Measurements from ENCODE around the gene MRPS35.
"Not testable (repeated sequence)": the region's sequence is repeated elsewhere in the genome, so short reads cannot be mapped to it uniquely, and the experiment has no call there.

Gene MRPS35

DNA sequence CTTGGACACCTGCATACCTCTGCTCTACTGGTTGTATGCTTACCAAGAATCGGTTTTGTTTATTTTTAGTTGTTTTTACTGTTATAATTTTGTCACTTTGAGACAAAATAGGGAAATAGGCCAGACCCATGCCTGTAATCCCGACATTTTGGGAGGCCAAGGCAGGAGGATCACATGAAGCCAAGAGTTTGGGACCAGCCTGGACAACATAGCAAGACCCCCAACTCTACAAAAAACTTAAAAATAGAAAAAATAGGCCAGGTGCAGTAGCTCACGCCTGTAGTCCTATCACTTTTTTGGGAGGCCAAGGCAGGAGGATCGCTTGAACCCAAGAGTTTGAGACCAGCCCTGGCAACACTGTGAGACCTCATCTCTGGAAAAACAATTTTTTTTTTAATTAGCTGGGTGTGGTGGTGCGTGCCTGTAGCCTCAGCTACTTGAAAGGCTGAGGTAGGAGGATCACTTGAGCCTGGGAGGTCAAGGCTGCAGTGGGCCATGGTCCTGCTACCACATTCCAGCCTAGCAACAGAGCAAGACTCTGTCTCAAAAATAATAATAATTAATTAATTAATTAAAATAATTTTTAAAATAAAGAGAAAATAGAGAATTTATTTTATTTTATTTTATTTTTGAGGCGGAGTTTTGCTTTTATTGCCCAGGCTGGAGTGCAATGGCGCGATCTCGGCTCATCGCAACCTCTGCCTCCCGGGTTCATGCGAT is 1.3 kb upstream of the MRPS35 start:
- DNase-seq: no peak

GRCh38 chr12:27709932-27710591 is 570 bp upstream of the MRPS35 start:
- DNase-seq: peak in 1 of 2 experiments; percentile 3

DNA sequence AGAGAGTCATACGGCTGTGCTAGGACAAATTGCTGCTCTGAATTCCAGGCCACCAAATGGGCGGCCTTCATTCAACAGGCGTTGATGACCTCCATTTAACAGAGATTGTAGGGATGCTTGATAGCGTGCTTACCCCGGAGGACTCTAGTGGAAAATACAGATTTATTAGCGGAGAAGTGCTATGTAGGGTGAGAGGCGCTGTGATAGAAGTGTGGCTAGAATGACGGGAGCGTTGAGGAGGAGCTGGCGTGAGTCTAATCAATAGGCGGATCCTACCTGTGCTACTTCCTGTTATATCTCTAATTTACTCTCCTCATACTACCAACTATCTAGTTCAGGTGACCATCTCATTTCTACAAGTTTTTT is 668 bp downstream of the MRPS35 start:
- no peak for DNase-seq

DNA sequence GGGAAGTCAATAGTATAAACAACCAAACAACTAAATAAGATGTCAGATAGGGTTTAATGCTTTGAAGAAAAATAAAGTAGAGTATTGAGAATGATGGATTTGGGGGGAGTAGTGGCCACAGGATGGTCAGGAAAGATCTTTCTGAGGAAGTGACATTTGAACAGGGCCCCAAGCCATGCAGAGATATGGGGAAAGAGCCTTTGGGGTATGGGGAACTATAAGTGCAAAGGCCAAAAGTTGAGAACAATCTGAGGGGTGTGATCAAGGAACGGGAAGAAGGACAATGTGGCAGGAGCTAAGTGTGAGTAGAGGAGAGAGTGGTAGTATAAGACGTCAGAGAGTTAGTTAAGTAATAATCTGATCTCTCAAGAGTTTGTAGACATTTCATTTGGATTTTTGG is 1.3 kb downstream of the MRPS35 start:
- no peak for DNase-seq

GRCh38 chr12:27723212-27723611 is 12.6 kb downstream of the MRPS35 start:
- no peak for DNase-seq

GRCh38 chr12:27730097-27730588 is 19.5 kb downstream of the MRPS35 start:
- no peak for DNase-seq

DNA sequence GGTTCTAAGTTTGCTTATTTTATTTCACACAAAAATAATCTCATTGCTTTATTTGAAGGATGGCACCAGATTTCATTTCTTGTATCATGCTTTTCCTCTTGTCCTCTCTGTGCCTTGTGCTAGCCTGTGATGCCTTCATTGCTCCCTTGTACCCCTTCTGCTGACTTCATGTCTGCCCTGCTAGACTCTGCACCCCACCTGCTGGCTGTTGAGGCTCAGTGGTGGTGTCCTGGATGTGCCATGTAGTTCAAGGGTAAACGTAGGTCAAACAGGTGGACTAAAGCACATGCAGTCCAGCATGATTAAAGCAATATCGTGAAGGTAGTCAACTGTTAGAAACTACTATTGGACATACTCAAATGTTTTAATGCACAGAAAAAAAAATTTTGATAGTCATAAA is 21.6 kb downstream of the MRPS35 start:
- no peak for DNase-seq

DNA sequence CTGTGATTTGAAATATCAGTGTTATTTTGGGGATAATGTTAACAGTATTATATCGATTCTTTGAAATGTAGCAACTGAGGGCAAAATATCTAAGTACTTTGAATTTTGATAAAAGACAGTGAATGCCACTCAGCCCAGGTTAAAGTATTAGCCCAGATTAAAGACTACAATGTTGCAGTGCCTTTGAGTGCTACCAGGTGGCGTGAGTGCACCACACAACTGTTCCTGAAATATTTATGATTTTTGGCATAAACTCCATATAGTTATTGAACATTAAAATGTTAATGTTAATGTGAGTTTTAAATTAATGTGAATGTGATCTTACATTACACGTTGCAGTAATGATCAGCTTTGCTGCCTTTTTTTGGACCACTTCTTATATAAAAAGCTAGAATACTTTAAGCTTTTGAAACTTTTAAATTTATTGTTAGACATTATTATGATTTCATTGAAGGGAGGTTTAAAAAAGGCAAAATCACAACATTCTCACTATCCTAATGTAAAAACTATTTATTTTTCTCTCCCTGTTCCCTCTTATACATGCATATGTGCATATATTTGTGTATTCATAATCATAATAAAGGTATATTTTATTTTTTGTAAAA is 22.5 kb downstream of the MRPS35 start:
- DNase-seq: peak; percentile 15 to 26

DNA sequence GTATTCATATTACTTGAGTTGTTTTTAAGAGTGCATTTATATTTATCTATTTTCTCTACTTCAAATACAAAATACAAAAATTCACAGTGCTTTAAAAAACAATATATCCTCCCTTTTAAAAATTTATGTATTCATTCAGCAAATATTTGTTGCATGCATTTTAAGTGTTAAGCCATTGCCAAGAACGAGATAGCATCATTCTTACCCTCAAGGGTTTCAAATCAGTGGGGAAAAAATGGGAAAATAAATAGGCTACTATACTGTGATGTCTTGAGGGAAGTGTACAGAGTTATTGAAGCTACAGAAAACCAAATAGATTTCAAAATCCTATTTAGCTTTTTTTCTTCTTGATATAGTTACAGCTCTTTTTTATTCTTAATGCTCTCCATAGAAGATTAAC is 23.2 kb downstream of the MRPS35 start:
- DNase-seq: no peak

DNA sequence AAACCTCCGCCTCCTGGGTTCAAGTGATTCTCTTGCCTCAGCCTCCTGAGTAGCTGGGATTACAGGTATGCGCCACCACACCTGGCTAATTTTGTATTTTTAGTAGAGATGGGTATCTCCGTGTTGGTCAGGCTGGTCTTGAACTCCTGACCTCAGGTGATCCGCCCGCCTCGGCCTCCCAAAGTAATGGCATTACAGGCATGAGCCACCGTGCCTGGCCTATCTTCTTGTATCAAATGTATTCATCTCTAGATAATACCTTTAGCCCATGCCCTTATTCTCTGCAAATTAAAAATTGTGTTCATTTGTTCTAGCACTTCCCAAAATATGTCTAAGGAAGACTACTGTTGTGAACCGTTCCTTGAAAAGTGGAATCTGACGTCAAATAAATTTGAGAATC is 23.7 kb downstream of the MRPS35 start:
- not testable (repeated sequence) for DNase-seq

GRCh38 chr12:27743601-27744000 is 33.0 kb downstream of the MRPS35 start:
- DNase-seq: no peak

DNA sequence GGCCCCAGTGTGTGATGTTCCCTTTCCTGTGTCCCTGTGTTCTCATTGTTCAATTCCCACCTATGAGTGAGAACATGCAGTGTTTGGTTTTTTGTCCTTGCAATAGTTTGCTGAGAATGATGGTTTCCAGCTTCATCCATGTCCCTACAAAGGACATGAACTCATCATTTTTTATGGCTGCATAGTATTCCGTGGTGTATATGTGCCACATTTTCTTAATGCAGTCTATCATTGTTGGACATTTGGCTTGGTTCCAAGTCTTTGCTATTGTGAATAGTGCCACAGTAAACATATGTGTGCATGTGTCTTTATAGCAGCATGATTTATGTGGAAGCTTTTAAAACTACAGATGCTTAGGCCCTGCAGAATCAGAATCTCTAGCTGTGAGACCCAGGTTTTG is 35.1 kb downstream of the MRPS35 start:
- not testable (repeated sequence) for DNase-seq

- no peak for DNase-seq
Measured at GRCh38 chr12:27747111-27747820, 36.6 kb downstream of the MRPS35 start.

GRCh38 chr12:27751386-27752047 is 40.9 kb downstream of the MRPS35 start:
- no peak for DNase-seq

GRCh38 chr12:27754795-27755194 is 44.2 kb downstream of the MRPS35 start:
- no peak for DNase-seq

DNA sequence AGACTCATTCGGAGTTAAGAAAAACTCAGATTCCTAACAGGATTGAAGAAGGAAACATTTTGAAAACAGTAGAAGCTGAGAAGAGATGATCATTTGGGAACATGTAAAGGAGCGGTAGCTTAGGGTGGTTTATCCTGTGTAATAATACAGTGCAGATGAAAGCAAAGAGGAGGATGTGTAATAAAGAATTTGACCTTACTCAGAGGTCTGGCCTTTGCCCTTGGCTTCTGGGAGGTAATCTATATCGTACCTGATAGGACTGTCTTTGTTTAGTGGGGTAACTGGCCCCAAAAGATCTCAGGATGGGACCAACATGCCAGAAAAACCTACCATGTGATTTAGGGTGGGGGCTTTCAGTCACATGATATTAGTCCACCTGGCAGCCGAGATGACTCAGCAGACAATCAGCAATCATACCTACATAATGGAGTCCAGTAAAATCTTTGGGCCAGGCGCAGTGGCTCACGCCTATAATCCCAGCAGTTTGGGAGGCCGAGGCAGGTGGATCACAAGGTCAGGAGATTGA is 46.1 kb downstream of the MRPS35 start:
- DNase-seq: no peak

GRCh38 chr12:27762757-27763156 is 52.1 kb downstream of the MRPS35 start:
- DNase-seq: no peak

GRCh38 chr12:27766587-27766986 is 56.0 kb downstream of the MRPS35 start:
- DNase-seq: no peak

GRCh38 chr12:27769142-27769673 is 58.6 kb downstream of the MRPS35 start:
- DNase-seq: no peak

DNA sequence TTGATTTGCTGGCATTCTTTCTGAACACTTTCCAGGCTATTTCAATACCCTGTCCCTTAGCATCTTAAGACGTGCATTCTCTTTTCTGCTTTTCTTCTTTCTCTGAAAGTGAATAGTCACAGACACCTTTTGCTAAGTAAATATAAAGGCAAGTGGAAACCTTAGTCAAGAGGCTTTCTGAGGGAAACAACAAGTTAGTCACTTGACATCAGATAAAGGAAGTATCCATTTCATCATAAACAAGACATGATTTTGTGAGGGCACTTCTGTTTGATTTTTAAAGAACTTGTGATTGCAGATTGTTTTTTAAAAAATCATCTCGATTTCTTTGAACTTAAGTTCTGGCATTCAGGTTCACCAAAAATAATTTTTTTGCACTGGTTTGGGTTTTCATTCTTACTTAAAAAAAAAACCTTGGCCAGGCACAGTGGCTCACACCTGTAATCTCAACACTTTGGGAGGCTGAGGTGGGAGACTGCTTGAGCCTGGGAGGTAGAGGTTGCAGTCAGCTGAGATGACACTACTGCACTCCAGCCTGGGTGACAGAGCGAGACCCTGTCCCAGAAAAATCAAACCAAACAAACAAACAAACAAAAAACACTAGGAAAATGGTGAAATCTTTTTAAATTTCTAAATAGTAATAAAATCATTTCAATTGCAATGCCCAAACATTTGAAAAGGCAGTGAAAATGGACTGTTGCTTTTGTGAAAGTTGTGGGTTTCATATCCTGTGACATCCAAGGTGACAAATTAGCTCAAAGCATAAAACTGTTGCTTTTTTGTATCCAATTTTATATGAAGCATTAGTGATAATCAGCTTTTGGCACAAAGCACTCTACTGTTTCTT is 61.1 kb downstream of the MRPS35 start:
- no peak for DNase-seq

DNA sequence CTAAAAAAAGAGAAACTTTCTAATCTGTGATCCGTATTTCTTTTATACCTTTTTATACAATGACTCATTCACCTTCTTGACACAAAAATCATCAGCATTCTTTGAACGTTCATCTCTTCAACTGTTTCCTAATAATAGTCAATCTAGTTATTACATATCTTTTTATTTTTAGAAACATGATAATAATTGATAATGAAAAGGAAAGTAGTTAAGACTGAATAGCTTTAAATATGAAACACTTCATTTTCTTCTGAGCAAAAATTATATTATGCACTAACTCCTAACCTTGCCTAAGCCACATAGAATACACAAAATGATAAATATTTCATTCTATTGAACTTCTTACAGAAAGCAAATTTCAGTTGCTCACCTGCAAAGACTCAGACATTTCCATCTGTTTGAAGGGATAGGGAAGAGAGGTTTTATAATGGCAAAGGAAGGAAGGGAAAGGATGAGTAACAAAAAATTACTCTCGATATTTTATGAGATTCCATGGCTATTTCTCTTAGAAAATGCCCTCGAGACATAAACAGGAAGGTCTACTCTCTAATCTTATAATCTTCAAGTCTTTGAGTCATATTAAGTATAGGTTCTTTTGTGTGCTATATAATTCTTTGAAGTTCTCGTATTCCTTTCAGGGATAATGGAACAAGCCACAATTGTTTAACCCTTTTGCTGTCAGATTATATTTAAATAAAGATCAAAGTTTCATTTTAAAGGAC is 61.9 kb downstream of the MRPS35 start:
- DNase-seq: no peak
